Gastroesophageal sphincter (tissue), 3 donors: ENCODE data around the gene CCR7.

Experiments used
- EP300 ChIP-seq: sonication (generic); formaldehyde crosslinking; IDR thresholded peaks from one replicate; pipeline ENCODE4 v1.6.1; 2017; ENCODE audit warnings: antibody characterized with exemption, mild to moderate bottlenecking
- POLR2A ChIP-seq, 2 donors: fragments of 450-650 bp; IDR thresholded peaks; one replicate each; pipeline ENCODE4 v1.6.1; 2017; ENCODE audit warnings: antibody characterized with exemption in 2 of 2, mild to moderate bottlenecking in 2 of 2, moderate library complexity in 1 of 2
- POLR2AphosphoS5 ChIP-seq: sonication (generic); formaldehyde crosslinking; IDR thresholded peaks from one replicate; pipeline ENCODE4 v1.6.1; 2017; ENCODE audit warnings: antibody characterized with exemption
- TF ChIP-seq, protein P1 (sequence below), 4 experiments: fragments of 200-600 bp in 2 of 4; fragments of 450-650 bp in 2 of 4; sonication (generic) in 1 of 4; IDR thresholded peaks; one replicate each; pipeline ENCODE4 v1.5.1; 2017 to 2019; ENCODE audit warnings: antibody characterized with exemption in 4 of 4, mild to moderate bottlenecking in 2 of 4, moderate library complexity in 2 of 4

DNA sequence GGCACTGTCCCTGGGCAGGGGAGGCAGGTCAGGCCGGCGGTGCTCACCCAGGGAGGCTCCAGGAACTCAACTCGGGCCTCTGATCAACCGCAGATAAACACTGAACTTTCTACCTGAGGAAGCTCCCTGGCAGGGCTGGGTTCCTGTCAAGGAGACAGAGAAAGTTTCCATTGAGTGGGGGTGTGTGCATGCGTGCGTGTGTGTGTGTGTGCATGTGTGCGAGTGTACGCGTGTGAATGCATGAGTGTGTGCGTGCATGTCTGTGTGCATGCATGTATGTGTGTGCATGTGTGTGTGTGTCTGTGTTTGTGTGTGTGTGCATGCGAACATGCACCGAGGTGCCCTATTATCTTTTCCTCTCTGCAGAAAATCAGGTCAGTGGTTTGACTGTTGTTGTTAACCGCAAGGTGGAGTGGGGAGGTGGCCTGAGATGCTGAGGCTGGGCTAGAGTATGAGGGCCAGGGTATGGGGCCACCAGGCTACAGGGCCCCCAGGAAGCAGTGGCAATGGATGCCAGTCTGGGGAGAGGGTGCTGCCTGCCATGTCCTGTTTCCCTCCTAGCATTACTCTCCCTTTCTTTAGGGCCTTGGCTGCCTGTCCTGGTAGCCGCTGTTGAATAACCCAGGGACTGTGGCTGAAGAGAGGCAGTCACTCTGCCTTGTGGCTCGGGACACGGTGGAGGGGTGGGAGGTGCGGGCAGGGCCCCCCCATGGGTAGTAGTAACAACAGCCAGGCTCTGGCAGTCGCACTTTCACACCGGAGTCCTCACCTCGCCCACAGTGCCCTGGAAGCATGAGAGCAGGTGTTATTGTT, 24.0 kb downstream of the CCR7 start:
- TF ChIP-seq, protein P1, sequence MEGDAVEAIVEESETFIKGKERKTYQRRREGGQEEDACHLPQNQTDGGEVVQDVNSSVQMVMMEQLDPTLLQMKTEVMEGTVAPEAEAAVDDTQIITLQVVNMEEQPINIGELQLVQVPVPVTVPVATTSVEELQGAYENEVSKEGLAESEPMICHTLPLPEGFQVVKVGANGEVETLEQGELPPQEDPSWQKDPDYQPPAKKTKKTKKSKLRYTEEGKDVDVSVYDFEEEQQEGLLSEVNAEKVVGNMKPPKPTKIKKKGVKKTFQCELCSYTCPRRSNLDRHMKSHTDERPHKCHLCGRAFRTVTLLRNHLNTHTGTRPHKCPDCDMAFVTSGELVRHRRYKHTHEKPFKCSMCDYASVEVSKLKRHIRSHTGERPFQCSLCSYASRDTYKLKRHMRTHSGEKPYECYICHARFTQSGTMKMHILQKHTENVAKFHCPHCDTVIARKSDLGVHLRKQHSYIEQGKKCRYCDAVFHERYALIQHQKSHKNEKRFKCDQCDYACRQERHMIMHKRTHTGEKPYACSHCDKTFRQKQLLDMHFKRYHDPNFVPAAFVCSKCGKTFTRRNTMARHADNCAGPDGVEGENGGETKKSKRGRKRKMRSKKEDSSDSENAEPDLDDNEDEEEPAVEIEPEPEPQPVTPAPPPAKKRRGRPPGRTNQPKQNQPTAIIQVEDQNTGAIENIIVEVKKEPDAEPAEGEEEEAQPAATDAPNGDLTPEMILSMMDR (IDR thresholded peaks at IDR 0.05), result no peak
- TF ChIP-seq POLR2A (IDR thresholded peaks at IDR 0.05) (no peak), POLR2AphosphoS5 (no peak), EP300 (no peak)
